Panc1 (cell line): ENCODE data around the gene HOXC4.

Source experiments
- TF ChIP-seq, protein P1 (sequence below): fragments of 450-650 bp; IDR thresholded peaks from 2 replicates; pipeline ENCODE4 v1.5.1; 2017; ENCODE audit warnings: mild to moderate bottlenecking
- TF ChIP-seq, protein P2 (sequence below), 2 experiments: IDR thresholded peaks; 2 replicates each; pipeline ENCODE4 v1.6.1; 2011 to 2012; ENCODE audit warnings: low read depth in 2 of 2, control low read depth in 1 of 2, low read length in 1 of 2, mild to moderate bottlenecking in 1 of 2, moderate library complexity in 1 of 2; ENCODE audit not compliant: insufficient read depth in 1 of 2

DNA sequence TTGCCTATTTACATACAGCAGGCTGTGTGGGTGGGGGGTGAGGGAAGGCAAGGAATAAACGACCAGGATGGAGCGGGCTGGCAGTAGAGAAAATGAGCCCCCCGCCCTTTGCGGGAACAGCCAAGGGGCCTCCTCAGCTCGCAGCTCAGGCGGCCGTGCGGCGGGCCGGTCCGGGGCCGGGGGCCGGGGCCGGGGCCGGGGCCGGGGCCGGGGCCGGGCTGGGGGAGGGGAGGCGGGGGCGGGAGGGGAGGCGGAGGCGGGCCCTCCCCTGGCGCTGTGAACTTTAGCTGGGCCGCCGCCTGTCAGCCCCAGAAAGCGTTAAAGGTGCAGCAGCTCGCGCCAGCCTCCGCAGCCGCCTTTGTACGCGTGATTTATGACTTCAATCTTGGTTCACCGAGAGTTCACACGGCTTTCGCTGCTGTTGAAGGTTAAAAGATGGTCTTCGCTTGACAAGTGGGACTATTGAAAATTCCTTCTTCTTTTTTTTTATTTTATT lies 28.8 kb downstream of the HOXC4 start:
- TF ChIP-seq, protein P1, sequence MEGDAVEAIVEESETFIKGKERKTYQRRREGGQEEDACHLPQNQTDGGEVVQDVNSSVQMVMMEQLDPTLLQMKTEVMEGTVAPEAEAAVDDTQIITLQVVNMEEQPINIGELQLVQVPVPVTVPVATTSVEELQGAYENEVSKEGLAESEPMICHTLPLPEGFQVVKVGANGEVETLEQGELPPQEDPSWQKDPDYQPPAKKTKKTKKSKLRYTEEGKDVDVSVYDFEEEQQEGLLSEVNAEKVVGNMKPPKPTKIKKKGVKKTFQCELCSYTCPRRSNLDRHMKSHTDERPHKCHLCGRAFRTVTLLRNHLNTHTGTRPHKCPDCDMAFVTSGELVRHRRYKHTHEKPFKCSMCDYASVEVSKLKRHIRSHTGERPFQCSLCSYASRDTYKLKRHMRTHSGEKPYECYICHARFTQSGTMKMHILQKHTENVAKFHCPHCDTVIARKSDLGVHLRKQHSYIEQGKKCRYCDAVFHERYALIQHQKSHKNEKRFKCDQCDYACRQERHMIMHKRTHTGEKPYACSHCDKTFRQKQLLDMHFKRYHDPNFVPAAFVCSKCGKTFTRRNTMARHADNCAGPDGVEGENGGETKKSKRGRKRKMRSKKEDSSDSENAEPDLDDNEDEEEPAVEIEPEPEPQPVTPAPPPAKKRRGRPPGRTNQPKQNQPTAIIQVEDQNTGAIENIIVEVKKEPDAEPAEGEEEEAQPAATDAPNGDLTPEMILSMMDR = no peak
- TF ChIP-seq, protein P2, sequence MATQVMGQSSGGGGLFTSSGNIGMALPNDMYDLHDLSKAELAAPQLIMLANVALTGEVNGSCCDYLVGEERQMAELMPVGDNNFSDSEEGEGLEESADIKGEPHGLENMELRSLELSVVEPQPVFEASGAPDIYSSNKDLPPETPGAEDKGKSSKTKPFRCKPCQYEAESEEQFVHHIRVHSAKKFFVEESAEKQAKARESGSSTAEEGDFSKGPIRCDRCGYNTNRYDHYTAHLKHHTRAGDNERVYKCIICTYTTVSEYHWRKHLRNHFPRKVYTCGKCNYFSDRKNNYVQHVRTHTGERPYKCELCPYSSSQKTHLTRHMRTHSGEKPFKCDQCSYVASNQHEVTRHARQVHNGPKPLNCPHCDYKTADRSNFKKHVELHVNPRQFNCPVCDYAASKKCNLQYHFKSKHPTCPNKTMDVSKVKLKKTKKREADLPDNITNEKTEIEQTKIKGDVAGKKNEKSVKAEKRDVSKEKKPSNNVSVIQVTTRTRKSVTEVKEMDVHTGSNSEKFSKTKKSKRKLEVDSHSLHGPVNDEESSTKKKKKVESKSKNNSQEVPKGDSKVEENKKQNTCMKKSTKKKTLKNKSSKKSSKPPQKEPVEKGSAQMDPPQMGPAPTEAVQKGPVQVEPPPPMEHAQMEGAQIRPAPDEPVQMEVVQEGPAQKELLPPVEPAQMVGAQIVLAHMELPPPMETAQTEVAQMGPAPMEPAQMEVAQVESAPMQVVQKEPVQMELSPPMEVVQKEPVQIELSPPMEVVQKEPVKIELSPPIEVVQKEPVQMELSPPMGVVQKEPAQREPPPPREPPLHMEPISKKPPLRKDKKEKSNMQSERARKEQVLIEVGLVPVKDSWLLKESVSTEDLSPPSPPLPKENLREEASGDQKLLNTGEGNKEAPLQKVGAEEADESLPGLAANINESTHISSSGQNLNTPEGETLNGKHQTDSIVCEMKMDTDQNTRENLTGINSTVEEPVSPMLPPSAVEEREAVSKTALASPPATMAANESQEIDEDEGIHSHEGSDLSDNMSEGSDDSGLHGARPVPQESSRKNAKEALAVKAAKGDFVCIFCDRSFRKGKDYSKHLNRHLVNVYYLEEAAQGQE (IDR thresholded peaks at IDR 0.05; ENCODE audit: insufficient read depth in 1 of 2, low read depth in 2 of 2, low read length in 1 of 2) = no peak
